Subcutaneous abdominal adipose tissue (tissue), 5 donors: ENCODE measurements around the gene CMSS1.

Source experiments
- H3K27ac ChIP-seq: one replicate; pipeline ENCODE4 v1.7.0; 2013; ENCODE audit warnings: low read depth, mild to moderate bottlenecking, inconsistent platforms, low read length, moderate library complexity
- H3K27me3 ChIP-seq, 5 donors: one replicate each; pipeline ENCODE4 v1.7.0; 2013; ENCODE audit warnings: low read length in 5 of 5, inconsistent platforms in 1 of 5; ENCODE audit not compliant: control insufficient read depth in 5 of 5, insufficient read depth in 4 of 5
- H3K36me3 ChIP-seq, 5 donors: one replicate each; pipeline ENCODE4 v1.7.0; 2013; ENCODE audit warnings: low read length in 5 of 5; ENCODE audit not compliant: control insufficient read depth in 5 of 5, insufficient read depth in 5 of 5
- H3K4me1 ChIP-seq, 5 donors: one replicate each; pipeline ENCODE4 v1.7.0; 2013; ENCODE audit warnings: low read length in 5 of 5, mild to moderate bottlenecking in 3 of 5, moderate library complexity in 1 of 5; ENCODE audit not compliant: control insufficient read depth in 5 of 5, insufficient read depth in 5 of 5
- H3K4me3 ChIP-seq, 5 donors: one replicate each; pipeline ENCODE4 v1.7.0; 2013; ENCODE audit warnings: low read length in 5 of 5, low read depth in 1 of 5
- H3K9ac ChIP-seq, 5 donors: one replicate each; pipeline ENCODE4 v1.7.0; 2013; ENCODE audit warnings: low read length in 5 of 5, mild to moderate bottlenecking in 4 of 5, moderate library complexity in 3 of 5
- H3K9me3 ChIP-seq, 5 donors: one replicate each; pipeline ENCODE4 v1.7.0; 2013; ENCODE audit warnings: low read length in 5 of 5; ENCODE audit not compliant: control insufficient read depth in 5 of 5
- donor health status: healthy.
- donor health status: healthy.
- donor health status: healthy.
- donor health status: healthy.
- donor health status: healthy.

CMSS1 gene

DNA sequence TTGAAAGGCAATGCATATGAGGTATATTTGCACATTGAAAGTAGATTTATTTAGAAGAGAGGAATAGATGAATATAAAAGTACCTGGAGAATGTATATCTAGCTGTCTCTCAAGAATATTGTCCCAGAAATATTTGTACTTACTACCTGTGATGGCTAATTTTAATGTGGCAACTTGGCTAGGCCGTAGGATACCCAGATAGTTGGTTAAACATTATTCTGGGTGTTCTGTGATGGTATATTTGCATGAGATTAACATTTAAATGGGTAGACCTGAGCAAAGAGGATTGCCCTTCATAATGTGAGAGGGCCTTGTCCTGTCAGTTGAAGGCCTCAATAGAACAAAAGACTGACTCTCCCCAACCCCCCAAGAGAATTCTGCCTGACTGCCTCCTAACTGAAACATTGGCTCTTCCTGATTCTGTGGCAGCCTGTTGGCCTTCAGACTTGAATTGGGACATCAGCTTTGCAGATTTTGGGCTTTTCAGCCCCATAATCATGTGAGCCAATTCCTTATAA is 366.0 kb downstream of the CMSS1 start:
- H3K27ac ChIP-seq = no peak overlapping the region
- H3K9ac ChIP-seq = no peak overlapping the region
- H3K36me3 ChIP-seq = peaks cover 0 to 5% (median 4%) of the 10 kb centered on the region in 5 donors
- H3K4me1 ChIP-seq = peaks cover 0 to 14% (median 9%) of the 10 kb centered on the region in 5 donors
- no peak overlapping the region for H3K4me3 ChIP-seq
- H3K27me3 ChIP-seq = no peaks in the 10 kb centered on the region
- peaks cover 0 to 13% (median 6%) of the 10 kb centered on the region in 5 donors for H3K9me3 ChIP-seq

DNA sequence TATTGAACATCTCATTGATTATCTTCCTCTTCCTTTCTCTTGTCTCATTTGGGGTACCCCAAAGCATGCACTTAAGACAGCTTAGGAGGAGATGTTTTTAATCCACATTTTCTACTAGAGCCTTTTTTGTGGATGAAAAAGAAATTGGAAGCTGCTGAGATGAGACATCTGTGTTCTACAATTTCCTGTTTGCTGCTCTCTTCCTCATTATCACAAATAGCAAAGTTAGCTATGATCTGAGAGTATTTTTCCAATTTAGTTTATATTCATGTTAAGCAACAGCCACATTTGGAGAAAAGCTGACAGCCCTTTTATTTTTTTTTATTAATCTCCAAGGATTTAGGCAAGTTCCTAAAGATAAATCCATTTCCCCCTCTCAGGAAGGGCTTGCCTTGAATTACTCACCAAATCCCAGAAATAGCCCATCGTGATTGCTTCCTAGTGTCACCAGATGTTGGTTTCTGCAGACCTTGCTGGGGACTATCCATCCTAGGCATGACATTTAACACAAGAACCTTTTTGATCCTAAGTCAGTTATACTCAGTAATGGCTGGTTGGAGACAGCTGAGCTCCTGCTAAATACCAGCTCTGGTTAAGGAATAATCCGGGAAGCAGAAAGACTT is 367.4 kb downstream of the CMSS1 start:
- H3K27ac ChIP-seq = no peak overlapping the region

DNA sequence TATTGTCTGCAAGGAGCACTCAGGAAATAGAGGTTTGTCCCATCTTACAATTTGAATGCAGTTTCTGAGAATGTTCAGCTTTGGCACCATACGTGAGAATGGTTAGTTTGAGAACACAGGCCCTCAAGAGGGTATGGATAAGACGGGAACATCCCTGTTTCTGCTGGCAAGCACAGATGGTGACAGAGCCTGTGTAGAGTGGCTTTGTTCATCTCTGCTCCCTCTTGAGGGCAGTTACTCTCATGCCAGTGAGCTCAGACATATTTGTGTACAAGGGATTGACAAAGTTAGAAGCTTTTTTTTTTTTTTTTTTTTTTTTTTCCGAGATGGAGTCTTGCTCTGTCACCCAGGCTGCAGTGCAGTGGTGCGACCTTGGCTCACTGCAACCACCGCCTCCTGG is 368.2 kb downstream of the CMSS1 start:
- Histone ChIP-seq H3K4me1 (peaks cover 0 to 14% (median 9%) of the 10 kb centered on the region in 5 donors), H3K9ac (no peak overlapping the region), H3K27ac (no peak overlapping the region), H3K27me3 (no peaks in the 10 kb centered on the region), H3K36me3 (no peaks in the 10 kb centered on the region), H3K4me3 (no peak overlapping the region), H3K9me3 (no peaks in the 10 kb centered on the region)

More for the DNA sequence above, 367.4 kb downstream of the CMSS1 start:
- H3K4me1 ChIP-seq = peaks cover 0 to 14% (median 9%) of the 10 kb centered on the region in 5 donors
- no peak overlapping the region for H3K9ac ChIP-seq
- no peak overlapping the region for H3K4me3 ChIP-seq
- peaks cover 0 to 5% (median under 1%) of the 10 kb centered on the region in 5 donors for H3K9me3 ChIP-seq
- H3K27me3 ChIP-seq = no peaks in the 10 kb centered on the region
- no peaks in the 10 kb centered on the region for H3K36me3 ChIP-seq

DNA sequence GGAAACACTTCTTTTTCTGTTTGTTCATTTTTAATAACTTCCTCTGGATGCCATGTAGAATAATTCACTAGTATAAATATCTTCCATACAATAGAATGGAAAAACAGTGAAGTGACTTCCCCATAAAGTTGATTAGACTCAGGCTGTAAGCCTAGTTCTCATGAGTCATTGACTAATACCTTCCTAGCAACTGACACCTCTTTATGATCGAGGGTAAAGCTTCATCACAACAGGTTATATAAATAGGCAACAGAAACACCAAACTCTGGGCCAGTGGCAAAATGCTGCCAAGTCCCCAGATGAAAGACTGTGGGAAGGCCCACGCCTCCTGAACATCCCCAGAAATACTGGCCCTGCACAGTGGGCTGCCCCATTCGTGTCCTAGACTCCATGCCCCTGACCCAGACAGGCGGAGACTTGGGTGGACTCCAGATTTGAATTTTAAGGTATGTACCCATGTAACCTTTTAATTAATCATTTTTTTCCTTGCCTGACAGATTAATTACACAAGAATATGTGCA is 371.8 kb downstream of the CMSS1 start:
- H3K4me3 ChIP-seq = no peak overlapping the region
- H3K27ac ChIP-seq = no peak overlapping the region
- no peak overlapping the region for H3K9ac ChIP-seq
- H3K27me3 ChIP-seq = no peaks in the 10 kb centered on the region
- H3K9me3 ChIP-seq = no peaks in the 10 kb centered on the region
- H3K4me1 ChIP-seq = peaks cover 0 to 13% (median 9%) of the 10 kb centered on the region in 5 donors
- no peaks in the 10 kb centered on the region for H3K36me3 ChIP-seq

DNA sequence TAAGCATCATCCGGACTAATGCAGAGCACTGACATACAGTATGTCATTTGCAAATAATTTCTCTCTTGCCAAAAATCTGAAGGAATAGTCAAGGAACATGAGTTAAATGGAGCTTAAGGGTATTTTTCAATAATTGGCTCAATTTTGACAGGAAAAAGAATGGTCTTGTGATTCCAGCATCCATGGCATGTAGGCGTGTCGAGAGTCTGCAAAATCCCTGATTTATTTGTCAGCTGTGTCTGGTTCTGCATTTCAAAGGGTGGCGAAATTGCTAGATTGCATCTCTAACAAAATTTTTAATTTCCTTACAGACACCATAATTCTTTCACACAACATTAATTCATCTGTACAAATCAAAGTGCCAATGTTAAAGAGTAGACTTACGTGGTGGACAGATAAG is 377.7 kb downstream of the CMSS1 start:
- no peak overlapping the region for H3K27ac ChIP-seq
- no peak overlapping the region for H3K4me3 ChIP-seq
- no peaks in the 10 kb centered on the region for H3K36me3 ChIP-seq
- no peak overlapping the region for H3K9ac ChIP-seq
- no peaks in the 10 kb centered on the region for H3K4me1 ChIP-seq
- no peaks in the 10 kb centered on the region for H3K9me3 ChIP-seq
- H3K27me3 ChIP-seq = no peaks in the 10 kb centered on the region

DNA sequence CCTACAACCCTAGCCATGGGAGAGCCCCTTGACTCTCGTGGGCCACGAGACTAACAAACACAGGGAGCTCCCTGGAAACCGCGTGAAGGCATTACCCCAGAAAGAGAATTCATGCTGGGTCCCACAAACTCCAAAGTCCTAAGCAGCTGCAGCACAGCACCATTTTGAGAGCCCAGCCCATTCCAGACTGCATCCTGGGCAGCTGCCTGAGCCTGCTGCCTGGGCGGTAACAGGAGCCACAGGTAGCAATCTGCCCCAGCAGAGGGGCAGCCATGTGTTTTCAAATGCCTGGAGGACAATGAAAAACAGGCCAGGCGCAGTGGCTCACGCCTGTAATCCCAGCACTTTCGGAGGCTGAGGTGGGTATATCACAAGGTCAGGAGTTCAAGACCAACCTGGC is 380.2 kb downstream of the CMSS1 start:
- Histone ChIP-seq H3K27ac (no peak overlapping the region), H3K36me3 (no peaks in the 10 kb centered on the region), H3K9me3 (no peaks in the 10 kb centered on the region)

DNA sequence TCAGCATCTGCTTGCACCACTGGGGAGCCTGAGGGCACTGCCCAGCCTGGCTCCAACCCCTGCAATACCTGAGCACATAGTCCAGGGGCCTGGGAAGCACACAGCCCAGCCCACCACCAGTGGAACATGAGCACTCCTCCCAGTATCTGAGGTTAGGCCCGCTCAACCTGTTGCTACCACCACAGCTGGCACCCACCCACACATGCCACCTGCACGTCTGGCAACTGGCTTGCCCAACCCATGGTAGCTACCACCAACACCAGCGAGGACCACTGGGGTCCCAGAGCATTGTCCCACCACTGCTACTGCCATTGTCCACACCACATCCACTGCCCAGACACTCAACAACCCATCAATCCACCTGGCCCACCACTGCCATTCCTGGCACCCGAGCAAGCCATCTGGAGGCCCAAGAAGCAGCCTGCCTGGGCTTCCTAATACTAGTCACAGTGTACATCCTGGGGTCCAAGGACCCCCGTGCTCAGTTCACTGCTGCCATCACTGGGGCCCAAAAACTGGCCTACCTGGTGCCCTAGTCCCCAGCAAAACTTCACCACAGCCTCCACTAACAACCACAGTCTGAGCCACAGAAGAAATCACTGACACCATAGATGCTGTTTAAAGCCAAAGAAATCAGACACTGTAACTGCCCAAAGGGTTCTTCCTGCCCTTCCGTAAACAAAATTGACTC is 381.1 kb downstream of the CMSS1 start:
- Histone ChIP-seq H3K27me3 (no peaks in the 10 kb centered on the region), H3K4me3 (no peak overlapping the region), H3K27ac (no peak overlapping the region), H3K9me3 (peaks cover 0 to under 1% (median 0%) of the 10 kb centered on the region in 5 donors), H3K36me3 (no peaks in the 10 kb centered on the region), H3K4me1 (no peaks in the 10 kb centered on the region), H3K9ac (no peak overlapping the region)

More for the DNA sequence above, 380.2 kb downstream of the CMSS1 start:
- Histone ChIP-seq H3K9ac (no peak overlapping the region), H3K4me3 (no peak overlapping the region), H3K27me3 (no peaks in the 10 kb centered on the region), H3K4me1 (no peaks in the 10 kb centered on the region)

DNA sequence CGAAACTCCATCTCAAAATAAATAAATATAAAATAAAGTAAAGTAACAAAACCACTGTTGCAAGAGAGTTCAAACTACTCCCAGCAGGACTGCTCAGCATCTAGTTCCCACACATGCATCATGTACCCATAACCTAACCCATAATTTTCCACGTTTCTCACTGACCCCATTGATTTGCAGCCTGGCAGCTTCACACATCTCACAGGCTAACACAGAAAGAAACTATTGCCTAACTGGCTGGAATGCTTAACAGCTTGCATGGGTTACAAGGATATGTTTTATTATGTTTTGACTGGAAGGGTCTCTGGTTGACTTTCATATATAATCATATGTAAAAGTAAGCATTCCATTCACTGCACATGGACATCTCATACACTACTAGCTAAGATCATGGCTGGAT is 387.5 kb downstream of the CMSS1 start:
- Histone ChIP-seq H3K4me1 (peaks cover 0 to 6% (median 5%) of the 10 kb centered on the region in 5 donors), H3K9ac (no peak overlapping the region), H3K36me3 (no peaks in the 10 kb centered on the region), H3K4me3 (no peak overlapping the region), H3K9me3 (peaks cover 0 to 3% (median 0%) of the 10 kb centered on the region in 5 donors), H3K27ac (no peak overlapping the region), H3K27me3 (no peaks in the 10 kb centered on the region)

DNA sequence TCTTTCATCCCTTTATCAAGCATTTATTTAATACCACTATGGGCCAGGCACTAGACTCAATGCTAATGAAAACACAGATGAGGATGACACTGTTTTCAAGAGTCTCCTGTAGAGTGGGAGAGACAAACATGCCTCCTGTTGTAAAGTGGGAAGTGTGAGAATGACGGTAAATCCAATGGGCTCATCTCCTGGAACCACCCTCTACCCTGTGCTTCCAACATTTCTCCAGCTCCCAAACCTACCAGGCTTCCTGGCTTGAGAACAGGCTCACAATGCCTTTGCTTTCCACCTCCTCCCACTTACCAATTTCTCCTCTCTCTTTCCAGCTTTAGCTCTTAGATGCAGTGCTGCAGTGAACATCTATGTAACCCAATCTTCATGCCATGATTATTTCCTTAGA is 389.0 kb downstream of the CMSS1 start:
- Histone ChIP-seq H3K36me3 (no peaks in the 10 kb centered on the region), H3K27ac (no peak overlapping the region), H3K9ac (no peak overlapping the region), H3K4me3 (no peak overlapping the region), H3K4me1 (peaks cover 0 to 17% (median 15%) of the 10 kb centered on the region in 5 donors), H3K27me3 (no peaks in the 10 kb centered on the region), H3K9me3 (peaks cover 0 to 3% (median 0%) of the 10 kb centered on the region in 5 donors)

DNA sequence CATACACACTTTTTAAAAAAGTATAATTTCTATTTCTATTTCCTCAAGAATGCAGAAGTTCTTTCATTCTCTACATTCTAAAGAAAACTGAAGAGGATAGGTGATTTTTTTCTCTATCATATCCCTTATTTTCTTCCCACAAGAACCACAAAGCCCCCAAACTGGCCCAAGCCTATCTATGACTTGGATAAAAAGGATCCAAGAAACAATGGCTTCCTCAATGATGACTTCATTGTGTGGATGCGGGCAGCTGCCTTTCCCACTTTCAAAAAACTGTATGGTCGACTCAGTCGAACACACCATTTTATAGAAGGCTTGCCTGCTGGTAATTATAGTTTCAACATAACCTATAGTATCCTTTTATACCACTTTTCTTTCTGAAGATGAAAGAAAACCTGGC is 390.2 kb downstream of the CMSS1 start:
- no peaks in the 10 kb centered on the region for H3K36me3 ChIP-seq
- peaks cover 0 to 3% (median 0%) of the 10 kb centered on the region in 5 donors for H3K9me3 ChIP-seq
- H3K4me3 ChIP-seq = no peak overlapping the region
- no peaks in the 10 kb centered on the region for H3K27me3 ChIP-seq
- H3K4me1 ChIP-seq = peaks cover 0 to 17% (median 15%) of the 10 kb centered on the region in 5 donors
- H3K27ac ChIP-seq = no peak overlapping the region
- H3K9ac ChIP-seq = no peak overlapping the region
